Activated CD4-positive, alpha-beta memory T cell treated with anti-CD3 and anti-CD28 coated beads, Interleukin-2, amount 10 ng/mL, durations not matched to agents 7 days and 5 days (primary cell): Measurements from ENCODE around the gene KATNAL2. TPM values are rescaled to one million over a fixed set of nuclear protein-coding genes. Genes with fewer than 3 reads are reported as not detected.
"Not testable (repeated sequence)": the region's sequence is repeated elsewhere in the genome, so short reads cannot be mapped to it uniquely, and the experiment has no call there.

ENCODE experiments used
- CTCF ChIA-PET: fragments of 350-600 bp; sonication (Branson Sonifier 250); formaldehyde crosslinking; loops from one replicate; lab custom pipeline; 2021; ENCODE audit warnings: antibody characterized with exemption, inconsistent platforms; lab: Charles Lee
- POLR2A ChIA-PET: fragments of 350-600 bp; sonication (Branson Sonifier 250); formaldehyde crosslinking; loops from one replicate; lab custom pipeline; 2021; ENCODE audit warnings: antibody characterized with exemption; lab: Charles Lee
- DNase-seq: peaks from one replicate; pipeline ENCODE4 v3.0.0-alpha.2; 2020
- H3K27ac Mint-ChIP-seq: one replicate; pipeline ENCODE4 v1.8.0; 2021; ENCODE audit warnings: mild to moderate bottlenecking, mixed read lengths
- H3K27me3 Mint-ChIP-seq: one replicate; pipeline ENCODE4 v1.8.0; 2021; ENCODE audit warnings: mixed read lengths
- H3K36me3 Mint-ChIP-seq: one replicate; pipeline ENCODE4 v1.8.0; 2021; ENCODE audit warnings: low read depth, mixed read lengths
- H3K4me1 Mint-ChIP-seq: one replicate; pipeline ENCODE4 v1.8.0; 2021; ENCODE audit warnings: mixed read lengths
- H3K4me3 Mint-ChIP-seq: one replicate; pipeline ENCODE4 v1.8.0; 2021; ENCODE audit warnings: mild to moderate bottlenecking, mixed read lengths
- H3K9me3 Mint-ChIP-seq: one replicate; pipeline ENCODE4 v1.8.0; 2021; ENCODE audit warnings: mixed read lengths
- total RNA-seq, 2 experiments: library from RNA; stranded (reverse); gene quantifications; one replicate each; pipeline ENCODE4 v1.2.3, GENCODE V29; 2021

The KATNAL2 gene
- total RNA-seq, 2 experiments from 2014 or later: 0.35 to 0.55 TPM

DNA sequence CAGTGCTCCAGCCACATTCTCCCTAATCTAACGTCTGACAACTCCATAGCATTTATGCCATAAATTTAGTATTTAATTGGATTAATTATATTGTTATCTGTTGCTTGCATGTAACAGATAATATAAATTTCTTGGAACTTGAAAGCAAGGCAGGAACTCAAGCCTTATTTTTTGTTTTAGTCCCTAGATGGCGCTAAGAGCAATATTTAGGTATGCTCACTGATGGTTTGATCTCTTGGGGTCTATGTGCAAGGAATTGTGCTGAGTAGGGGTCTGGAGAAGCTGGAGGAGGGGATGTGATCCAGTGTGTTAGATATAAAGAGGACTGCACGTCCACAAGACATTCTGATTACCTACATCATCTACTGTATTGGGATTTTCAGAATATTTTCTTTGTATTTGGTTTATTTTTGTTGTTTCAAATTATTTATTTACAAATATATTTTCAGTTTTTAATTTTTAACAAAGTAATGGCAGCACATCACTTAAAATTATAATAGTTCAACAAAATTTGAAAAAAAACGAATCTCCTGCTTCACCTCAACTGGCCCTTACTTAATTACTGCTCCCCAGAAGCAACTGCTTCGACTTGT is 32.8 kb downstream of the KATNAL2 start:
- H3K9me3 Mint-ChIP-seq: no peaks in the 10 kb centered on the region
- no peaks in the 10 kb centered on the region for H3K4me1 Mint-ChIP-seq
- no peak overlapping the region for H3K4me3 Mint-ChIP-seq
- H3K27me3 Mint-ChIP-seq: peaks cover 8% of the 10 kb centered on the region
- ChIA-PET POLR2A (no interaction called here), CTCF (interaction anchor here (1.0 kb wide), 1 partner anchor 292 kb away, joined by 3 read pairs; no protein-coding TSS in a partner anchor)
- H3K36me3 Mint-ChIP-seq: no peaks in the 10 kb centered on the region
- no peak for DNase-seq
- no peak overlapping the region for H3K27ac Mint-ChIP-seq

DNA sequence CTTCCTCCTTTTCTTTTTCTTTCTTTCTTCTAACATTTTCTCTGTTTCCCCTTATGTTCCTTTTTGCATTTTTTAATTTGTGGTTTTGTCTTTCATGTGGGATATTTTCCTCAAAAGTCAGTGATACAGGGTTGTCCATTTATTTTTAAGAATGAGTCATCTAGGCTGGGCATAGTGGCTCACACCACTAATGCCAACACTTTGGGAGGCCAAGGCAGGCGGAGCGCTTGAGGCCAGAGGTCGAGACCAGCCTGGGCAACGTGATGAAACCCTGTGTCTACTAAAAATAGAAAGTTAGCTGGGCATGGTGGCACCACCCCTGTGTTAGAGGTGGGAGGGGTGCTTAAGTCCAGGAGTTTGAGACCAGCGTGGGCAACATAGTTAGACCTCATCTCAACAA is 35.8 kb downstream of the KATNAL2 start:
- H3K9me3 Mint-ChIP-seq: no peaks in the 10 kb centered on the region
- H3K27ac Mint-ChIP-seq: no peak overlapping the region
- no peak overlapping the region for H3K4me3 Mint-ChIP-seq
- no peaks in the 10 kb centered on the region for H3K4me1 Mint-ChIP-seq
- H3K27me3 Mint-ChIP-seq: peaks cover 6% of the 10 kb centered on the region
- no peaks in the 10 kb centered on the region for H3K36me3 Mint-ChIP-seq
- ChIA-PET CTCF (no interaction called here), POLR2A (no interaction called here)
- no peak for DNase-seq

DNA sequence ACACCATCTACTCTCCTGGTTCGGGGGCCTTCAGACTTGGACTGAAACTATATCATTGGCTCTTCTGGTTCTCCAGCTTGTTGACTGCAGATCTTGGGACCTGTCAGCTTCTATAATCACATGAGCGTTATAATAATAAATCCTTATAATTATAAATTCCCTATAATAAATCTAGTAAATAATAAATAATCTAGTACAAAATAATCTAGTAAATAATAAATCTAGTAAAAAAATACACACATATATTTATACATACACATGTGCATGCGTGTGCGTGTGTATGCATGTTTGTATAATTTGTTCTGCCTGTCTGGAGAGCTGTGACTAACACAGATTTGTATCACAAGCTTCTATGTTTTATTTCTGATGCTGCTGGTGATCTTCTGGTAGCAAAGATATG is 40.8 kb downstream of the KATNAL2 start:
- peaks cover 2% of the 10 kb centered on the region for H3K9me3 Mint-ChIP-seq
- no peaks in the 10 kb centered on the region for H3K36me3 Mint-ChIP-seq
- no peak for DNase-seq
- POLR2A ChIA-PET: no interaction called here
- H3K4me3 Mint-ChIP-seq: no peak overlapping the region
- peaks cover 2% of the 10 kb centered on the region for H3K27me3 Mint-ChIP-seq
- H3K4me1 Mint-ChIP-seq: no peaks in the 10 kb centered on the region
- CTCF ChIA-PET: no interaction called here
- H3K27ac Mint-ChIP-seq: no peak overlapping the region

DNA sequence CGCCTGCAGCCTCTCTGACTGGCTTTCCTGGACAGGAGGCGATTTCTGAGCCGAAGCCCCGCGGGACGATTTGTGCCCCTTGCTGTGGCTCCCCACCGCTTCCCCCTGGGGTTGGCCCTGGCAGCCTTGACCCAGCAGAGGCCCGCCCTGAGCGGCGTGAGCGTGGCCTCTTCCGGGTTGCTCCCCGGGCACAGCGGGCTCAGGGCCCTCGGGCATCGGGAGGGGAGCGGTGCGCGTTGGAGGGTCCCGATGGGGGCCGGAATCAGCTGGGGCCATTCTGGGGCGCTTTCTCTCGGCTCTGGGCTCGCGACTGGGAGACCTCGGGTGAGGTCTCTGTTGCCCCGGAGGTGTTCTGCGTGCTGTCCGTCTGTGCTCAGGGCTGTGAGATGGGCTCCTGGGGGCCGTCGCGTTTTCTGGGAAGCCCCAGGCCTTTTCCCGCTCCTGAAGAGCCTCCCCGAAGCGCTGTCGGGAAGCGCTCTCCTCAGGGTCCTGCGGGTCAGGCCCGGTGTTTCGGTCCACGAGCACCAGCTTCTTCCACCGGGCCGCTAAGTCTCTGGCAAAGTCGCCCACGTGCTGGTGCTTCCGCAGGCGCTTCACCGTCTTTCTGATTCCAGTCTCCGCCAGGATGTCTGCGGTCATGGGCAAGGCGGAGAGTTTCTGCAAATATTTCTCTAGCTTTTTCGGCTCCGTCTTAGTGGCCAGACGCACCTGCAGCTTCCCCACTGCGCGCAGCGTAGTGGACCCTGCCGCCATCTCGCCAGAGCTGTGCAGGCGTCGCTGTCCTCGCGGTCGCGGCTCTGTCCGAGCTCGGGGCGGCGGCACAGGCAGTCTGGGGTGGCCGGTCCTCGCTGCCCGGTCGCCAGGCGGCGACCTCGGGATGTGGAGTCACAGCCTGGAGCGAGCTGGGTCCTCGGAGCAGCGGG is 46.5 kb downstream of the KATNAL2 start:
- CTCF ChIA-PET, H3K27me3 Mint-ChIP-seq, H3K4me3 Mint-ChIP-seq, H3K36me3 Mint-ChIP-seq, POLR2A ChIA-PET, H3K9me3 Mint-ChIP-seq, DNase-seq, H3K4me1 Mint-ChIP-seq, H3K27ac Mint-ChIP-seq: not testable (repeated sequence)

DNA sequence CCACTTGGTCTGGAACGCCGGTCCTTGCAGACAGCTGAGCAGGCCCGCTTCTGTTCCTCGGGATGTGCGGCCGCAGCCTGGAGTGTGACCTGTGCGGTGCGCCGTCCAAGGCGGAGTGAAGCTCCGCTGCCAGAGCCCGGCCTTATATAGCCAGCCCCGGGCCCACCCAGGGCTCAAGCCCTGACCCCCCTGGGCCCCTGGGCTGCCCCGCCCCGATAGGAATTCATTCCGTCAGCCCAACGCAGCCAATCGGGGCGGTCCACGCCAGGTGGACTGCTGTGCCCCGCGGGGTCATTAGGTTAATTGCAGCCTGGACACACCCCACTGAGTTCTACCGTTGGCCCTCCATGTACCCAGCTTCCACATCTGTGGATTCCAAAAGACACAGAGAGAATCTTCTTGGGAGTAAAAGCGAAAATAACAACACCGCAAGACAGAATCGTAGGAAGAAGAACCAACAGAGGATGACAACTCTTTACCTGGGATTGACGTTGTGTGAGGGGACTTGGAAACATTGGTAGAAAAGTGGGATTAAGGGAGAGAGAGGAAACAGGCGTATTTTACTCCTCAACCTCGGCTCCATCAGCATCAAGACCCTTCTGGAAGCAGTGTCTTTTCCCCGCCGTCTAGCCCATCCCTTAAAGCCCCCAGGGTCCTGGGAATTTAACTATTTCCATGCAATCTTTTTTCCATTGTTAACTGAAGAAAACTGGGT is 47.3 kb downstream of the KATNAL2 start:
- POLR2A ChIA-PET, DNase-seq: not testable (repeated sequence)

DNA sequence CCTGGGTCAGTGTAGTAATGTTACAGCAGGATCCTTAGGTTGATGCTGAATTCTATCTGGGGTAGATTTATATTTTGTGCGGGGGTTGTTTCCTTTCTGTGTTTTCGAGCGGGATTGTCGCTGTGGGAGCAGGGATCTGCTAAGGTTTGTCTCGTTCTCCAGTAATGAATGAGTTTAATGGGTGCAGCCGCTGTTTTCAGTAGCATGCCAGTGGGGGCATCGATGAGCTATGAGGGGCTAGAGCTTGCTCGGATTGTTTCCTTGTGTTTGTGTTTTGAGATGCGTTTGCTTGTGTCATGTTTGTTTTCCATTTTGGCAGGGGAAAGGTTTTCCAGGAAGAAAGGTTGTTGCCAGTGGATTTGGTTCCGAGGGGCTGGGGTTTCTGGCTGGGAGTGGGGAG is 48.9 kb downstream of the KATNAL2 start:
- H3K4me1 Mint-ChIP-seq, H3K4me3 Mint-ChIP-seq, H3K27me3 Mint-ChIP-seq, DNase-seq, H3K36me3 Mint-ChIP-seq, H3K27ac Mint-ChIP-seq, POLR2A ChIA-PET, H3K9me3 Mint-ChIP-seq, CTCF ChIA-PET: not testable (repeated sequence)

More for the DNA sequence above, 47.3 kb downstream of the KATNAL2 start:
- CTCF ChIA-PET, H3K36me3 Mint-ChIP-seq, H3K4me1 Mint-ChIP-seq, H3K4me3 Mint-ChIP-seq, H3K9me3 Mint-ChIP-seq, H3K27me3 Mint-ChIP-seq, H3K27ac Mint-ChIP-seq: not testable (repeated sequence)

DNA sequence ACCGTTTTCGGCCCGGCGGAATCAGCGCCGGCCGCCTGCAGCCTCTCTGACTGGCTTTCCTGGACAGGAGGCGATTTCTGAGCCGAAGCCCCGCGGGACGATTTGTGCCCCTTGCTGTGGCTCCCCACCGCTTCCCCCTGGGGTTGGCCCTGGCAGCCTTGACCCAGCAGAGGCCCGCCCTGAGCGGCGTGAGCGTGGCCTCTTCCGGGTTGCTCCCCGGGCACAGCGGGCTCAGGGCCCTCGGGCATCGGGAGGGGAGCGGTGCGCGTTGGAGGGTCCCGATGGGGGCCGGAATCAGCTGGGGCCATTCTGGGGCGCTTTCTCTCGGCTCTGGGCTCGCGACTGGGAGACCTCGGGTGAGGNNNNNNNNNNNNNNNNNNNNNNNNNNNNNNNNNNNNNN is 52.1 kb downstream of the KATNAL2 start:
- H3K36me3 Mint-ChIP-seq, H3K9me3 Mint-ChIP-seq, H3K4me3 Mint-ChIP-seq, H3K27me3 Mint-ChIP-seq, H3K4me1 Mint-ChIP-seq, H3K27ac Mint-ChIP-seq, DNase-seq, POLR2A ChIA-PET, CTCF ChIA-PET: not testable (repeated sequence)

DNA sequence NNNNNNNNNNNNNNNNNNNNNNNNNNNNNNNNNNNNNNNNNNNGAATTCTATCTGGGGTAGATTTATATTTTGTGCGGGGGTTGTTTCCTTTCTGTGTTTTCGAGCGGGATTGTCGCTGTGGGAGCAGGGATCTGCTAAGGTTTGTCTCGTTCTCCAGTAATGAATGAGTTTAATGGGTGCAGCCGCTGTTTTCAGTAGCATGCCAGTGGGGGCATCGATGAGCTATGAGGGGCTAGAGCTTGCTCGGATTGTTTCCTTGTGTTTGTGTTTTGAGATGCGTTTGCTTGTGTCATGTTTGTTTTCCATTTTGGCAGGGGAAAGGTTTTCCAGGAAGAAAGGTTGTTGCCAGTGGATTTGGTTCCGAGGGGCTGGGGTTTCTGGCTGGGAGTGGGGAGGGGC is 102.5 kb downstream of the KATNAL2 start:
- POLR2A ChIA-PET, H3K27me3 Mint-ChIP-seq, H3K9me3 Mint-ChIP-seq, DNase-seq, CTCF ChIA-PET, H3K36me3 Mint-ChIP-seq, H3K4me3 Mint-ChIP-seq, H3K27ac Mint-ChIP-seq, H3K4me1 Mint-ChIP-seq: not testable (repeated sequence)

DNA sequence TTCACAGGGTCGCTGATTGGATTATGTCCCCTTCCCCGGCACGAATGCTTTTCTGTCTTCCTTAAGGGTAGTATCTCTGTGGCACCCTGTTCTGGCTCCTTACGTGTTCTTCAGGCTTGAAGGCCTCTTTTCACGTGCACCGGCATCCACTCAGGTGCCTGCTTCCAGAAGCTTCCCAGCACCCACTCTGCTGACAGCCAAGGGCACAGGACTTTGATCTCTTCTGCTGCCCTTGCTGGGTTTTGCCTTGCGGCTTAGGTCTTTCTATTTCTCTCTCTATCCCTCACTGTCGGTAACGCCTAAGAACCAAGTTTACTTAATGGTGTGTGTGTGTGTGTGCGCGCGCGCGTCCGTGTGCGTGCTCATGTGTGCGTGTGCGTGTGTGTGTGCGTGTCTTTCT is 103.4 kb downstream of the KATNAL2 start:
- CTCF ChIA-PET, H3K36me3 Mint-ChIP-seq, DNase-seq, H3K4me1 Mint-ChIP-seq, POLR2A ChIA-PET, H3K9me3 Mint-ChIP-seq, H3K27me3 Mint-ChIP-seq, H3K4me3 Mint-ChIP-seq, H3K27ac Mint-ChIP-seq: not testable (repeated sequence)

DNA sequence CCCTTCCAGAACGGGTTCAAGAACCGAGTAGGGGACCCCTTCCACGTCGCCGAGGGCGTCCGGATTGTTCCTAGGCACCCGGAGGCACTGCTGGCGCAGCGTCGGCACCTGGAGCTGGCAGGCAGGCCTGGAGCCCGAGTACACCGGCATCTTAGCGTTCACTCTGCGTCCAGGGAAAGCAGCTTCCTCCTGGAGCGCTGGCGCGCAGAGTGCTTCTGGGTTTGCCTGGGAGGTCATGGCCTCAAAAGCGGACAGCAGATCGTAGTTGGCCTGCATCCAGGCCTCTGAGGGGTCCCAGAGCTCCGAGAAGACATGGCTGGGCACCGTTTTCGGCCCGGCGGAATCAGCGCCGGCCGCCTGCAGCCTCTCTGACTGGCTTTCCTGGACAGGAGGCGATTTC is 105.4 kb downstream of the KATNAL2 start:
- H3K27me3 Mint-ChIP-seq, POLR2A ChIA-PET, H3K27ac Mint-ChIP-seq, CTCF ChIA-PET, H3K4me1 Mint-ChIP-seq, H3K4me3 Mint-ChIP-seq, H3K9me3 Mint-ChIP-seq, H3K36me3 Mint-ChIP-seq, DNase-seq: not testable (repeated sequence)

DNA sequence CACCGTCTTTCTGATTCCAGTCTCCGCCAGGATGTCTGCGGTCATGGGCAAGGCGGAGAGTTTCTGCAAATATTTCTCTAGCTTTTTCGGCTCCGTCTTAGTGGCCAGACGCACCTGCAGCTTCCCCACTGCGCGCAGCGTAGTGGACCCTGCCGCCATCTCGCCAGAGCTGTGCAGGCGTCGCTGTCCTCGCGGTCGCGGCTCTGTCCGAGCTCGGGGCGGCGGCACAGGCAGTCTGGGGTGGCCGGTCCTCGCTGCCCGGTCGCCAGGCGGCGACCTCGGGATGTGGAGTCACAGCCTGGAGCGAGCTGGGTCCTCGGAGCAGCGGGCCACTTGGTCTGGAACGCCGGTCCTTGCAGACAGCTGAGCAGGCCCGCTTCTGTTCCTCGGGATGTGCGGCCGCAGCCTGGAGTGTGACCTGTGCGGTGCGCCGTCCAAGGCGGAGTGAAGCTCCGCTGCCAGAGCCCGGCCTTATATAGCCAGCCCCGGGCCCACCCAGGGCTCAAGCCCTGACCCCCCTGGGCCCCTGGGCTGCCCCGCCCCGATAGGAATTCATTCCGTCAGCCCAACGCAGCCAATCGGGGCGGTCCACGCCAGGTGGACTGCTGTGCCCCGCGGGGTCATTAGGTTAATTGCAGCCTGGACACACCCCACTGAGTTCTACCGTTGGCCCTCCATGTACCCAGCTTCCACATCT is 106.5 kb downstream of the KATNAL2 start:
- H3K27ac Mint-ChIP-seq, H3K9me3 Mint-ChIP-seq, DNase-seq, CTCF ChIA-PET, H3K4me3 Mint-ChIP-seq, H3K27me3 Mint-ChIP-seq, H3K4me1 Mint-ChIP-seq, POLR2A ChIA-PET, H3K36me3 Mint-ChIP-seq: not testable (repeated sequence)

DNA sequence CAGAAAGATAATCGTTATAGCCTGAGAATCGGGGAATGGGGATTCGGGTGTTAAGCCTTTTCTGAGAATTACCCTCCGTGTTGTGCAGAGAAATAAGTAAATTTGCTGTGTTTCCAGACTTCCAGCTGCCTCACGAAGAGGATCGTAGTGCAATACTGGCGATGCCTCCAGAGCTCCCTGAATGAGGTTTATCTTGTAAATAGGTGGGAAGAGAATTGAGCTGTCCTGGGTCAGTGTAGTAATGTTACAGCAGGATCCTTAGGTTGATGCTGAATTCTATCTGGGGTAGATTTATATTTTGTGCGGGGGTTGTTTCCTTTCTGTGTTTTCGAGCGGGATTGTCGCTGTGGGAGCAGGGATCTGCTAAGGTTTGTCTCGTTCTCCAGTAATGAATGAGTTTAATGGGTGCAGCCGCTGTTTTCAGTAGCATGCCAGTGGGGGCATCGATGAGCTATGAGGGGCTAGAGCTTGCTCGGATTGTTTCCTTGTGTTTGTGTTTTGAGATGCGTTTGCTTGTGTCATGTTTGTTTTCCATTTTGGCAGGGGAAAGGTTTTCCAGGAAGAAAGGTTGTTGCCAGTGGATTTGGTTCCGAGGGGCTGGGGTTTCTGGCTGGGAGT is 108.3 kb downstream of the KATNAL2 start:
- H3K4me3 Mint-ChIP-seq, CTCF ChIA-PET, H3K9me3 Mint-ChIP-seq, DNase-seq, H3K36me3 Mint-ChIP-seq, H3K27me3 Mint-ChIP-seq, H3K4me1 Mint-ChIP-seq, POLR2A ChIA-PET, H3K27ac Mint-ChIP-seq: not testable (repeated sequence)

DNA sequence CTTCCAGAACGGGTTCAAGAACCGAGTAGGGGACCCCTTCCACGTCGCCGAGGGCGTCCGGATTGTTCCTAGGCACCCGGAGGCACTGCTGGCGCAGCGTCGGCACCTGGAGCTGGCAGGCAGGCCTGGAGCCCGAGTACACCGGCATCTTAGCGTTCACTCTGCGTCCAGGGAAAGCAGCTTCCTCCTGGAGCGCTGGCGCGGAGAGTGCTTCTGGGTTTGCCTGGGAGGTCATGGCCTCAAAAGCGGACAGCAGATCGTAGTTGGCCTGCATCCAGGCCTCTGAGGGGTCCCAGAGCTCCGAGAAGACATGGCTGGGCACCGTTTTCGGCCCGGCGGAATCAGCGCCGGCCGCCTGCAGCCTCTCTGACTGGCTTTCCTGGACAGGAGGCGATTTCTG is 111.3 kb downstream of the KATNAL2 start:
- H3K27ac Mint-ChIP-seq, POLR2A ChIA-PET, CTCF ChIA-PET, H3K4me3 Mint-ChIP-seq, H3K9me3 Mint-ChIP-seq, H3K27me3 Mint-ChIP-seq, H3K4me1 Mint-ChIP-seq, DNase-seq, H3K36me3 Mint-ChIP-seq: not testable (repeated sequence)
